SK-N-SH treated with all-trans-retinoic acid at 6 μM for 48 hours (cell line): Measurements from ENCODE around the gene CTTNBP2.

Experiments used
- ARNTL ChIP-seq: fragments of 450-650 bp; formaldehyde crosslinking; IDR thresholded peaks from 2 replicates; pipeline ENCODE4 v1.5.0; 2020; ENCODE audit warnings: low read depth, mild to moderate bottlenecking, moderate library complexity, borderline replicate concordance
- CSRNP3 ChIP-seq: fragments of 250-450 bp; sonication (Bioruptor Pico); IDR thresholded peaks from 2 replicates; pipeline ENCODE4 v1.5.1; 2021; ENCODE audit warnings: mild to moderate bottlenecking, moderate library complexity
- PATZ1 ChIP-seq: fragments of 250-450 bp; sonication (Bioruptor Pico); IDR thresholded peaks from 2 replicates; pipeline ENCODE4 v1.8.0; 2020; ENCODE audit warnings: mild to moderate bottlenecking, moderate library complexity, borderline replicate concordance
- TOX ChIP-seq: fragments of 250-450 bp; sonication (Bioruptor Pico); IDR thresholded peaks from 2 replicates; pipeline ENCODE4 v1.8.0; 2021; ENCODE audit warnings: mild to moderate bottlenecking, moderate library complexity, borderline replicate concordance
- ZC3H10 ChIP-seq: fragments of 250-450 bp; sonication (Bioruptor Pico); IDR thresholded peaks from 2 replicates; pipeline ENCODE4 v1.5.1; 2021; ENCODE audit warnings: mild to moderate bottlenecking, moderate library complexity
- ZNF70 ChIP-seq: fragments of 450-650 bp; formaldehyde crosslinking; IDR thresholded peaks from 2 replicates; pipeline ENCODE4 v1.5.0; 2020; ENCODE audit warnings: mild to moderate bottlenecking, moderate library complexity

GRCh38 chr7:117762055-117762454, 111.2 kb downstream of the CTTNBP2 start:
- TF ChIP-seq ARNTL (CRISPR knock-in tag) (no peak), PATZ1 (CRISPR knock-in tag) (no peak), CSRNP3 (CRISPR knock-in tag) (no peak), ZC3H10 (CRISPR knock-in tag) (no peak), ZNF70 (no peak), TOX (CRISPR knock-in tag) (no peak)
